Gastroesophageal sphincter (tissue), 3 donors: ENCODE results near the gene ALDH3A1.

Experiments
- EP300 ChIP-seq: sonication (generic); formaldehyde crosslinking; IDR thresholded peaks from one replicate; pipeline ENCODE4 v1.6.1; 2017; ENCODE audit warnings: antibody characterized with exemption, mild to moderate bottlenecking
- POLR2A ChIP-seq, 2 donors: fragments of 450-650 bp; IDR thresholded peaks; one replicate each; pipeline ENCODE4 v1.6.1; 2017; ENCODE audit warnings: antibody characterized with exemption in 2 of 2, mild to moderate bottlenecking in 2 of 2, moderate library complexity in 1 of 2
- POLR2AphosphoS5 ChIP-seq: sonication (generic); formaldehyde crosslinking; IDR thresholded peaks from one replicate; pipeline ENCODE4 v1.6.1; 2017; ENCODE audit warnings: antibody characterized with exemption
- TF ChIP-seq, protein P1 (sequence below), 4 experiments: fragments of 200-600 bp in 2 of 4; fragments of 450-650 bp in 2 of 4; sonication (generic) in 1 of 4; IDR thresholded peaks; one replicate each; pipeline ENCODE4 v1.5.1; 2017 to 2019; ENCODE audit warnings: antibody characterized with exemption in 4 of 4, mild to moderate bottlenecking in 2 of 4, moderate library complexity in 2 of 4

DNA sequence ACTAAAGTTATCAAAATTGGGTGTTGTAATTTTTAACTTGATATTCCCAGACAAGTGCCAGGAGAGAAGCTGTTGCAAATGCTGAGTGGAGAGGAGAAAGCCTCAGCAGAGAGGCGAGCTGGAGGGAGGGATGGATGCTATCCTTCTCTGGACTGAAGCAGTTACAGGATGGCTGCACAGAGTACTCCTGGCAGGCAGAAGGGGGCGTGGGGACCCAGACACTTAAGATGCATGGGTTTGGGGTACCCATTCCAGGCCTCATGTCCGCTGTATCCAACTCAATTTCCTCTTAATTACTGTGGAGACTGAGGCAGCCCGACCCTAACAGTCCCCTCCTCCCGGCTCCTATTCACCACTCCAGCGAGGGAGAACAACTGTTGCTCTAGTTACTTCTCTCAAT is 25.4 kb upstream of the ALDH3A1 start:
- TF ChIP-seq POLR2A (IDR thresholded peaks at IDR 0.05) = no peak
- TF ChIP-seq, protein P1, sequence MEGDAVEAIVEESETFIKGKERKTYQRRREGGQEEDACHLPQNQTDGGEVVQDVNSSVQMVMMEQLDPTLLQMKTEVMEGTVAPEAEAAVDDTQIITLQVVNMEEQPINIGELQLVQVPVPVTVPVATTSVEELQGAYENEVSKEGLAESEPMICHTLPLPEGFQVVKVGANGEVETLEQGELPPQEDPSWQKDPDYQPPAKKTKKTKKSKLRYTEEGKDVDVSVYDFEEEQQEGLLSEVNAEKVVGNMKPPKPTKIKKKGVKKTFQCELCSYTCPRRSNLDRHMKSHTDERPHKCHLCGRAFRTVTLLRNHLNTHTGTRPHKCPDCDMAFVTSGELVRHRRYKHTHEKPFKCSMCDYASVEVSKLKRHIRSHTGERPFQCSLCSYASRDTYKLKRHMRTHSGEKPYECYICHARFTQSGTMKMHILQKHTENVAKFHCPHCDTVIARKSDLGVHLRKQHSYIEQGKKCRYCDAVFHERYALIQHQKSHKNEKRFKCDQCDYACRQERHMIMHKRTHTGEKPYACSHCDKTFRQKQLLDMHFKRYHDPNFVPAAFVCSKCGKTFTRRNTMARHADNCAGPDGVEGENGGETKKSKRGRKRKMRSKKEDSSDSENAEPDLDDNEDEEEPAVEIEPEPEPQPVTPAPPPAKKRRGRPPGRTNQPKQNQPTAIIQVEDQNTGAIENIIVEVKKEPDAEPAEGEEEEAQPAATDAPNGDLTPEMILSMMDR (IDR thresholded peaks at IDR 0.05) = no peak
- TF ChIP-seq POLR2AphosphoS5 = no peak
- TF ChIP-seq EP300 = no peak
